Liver (tissue), 9 donors: ENCODE measurements around the gene TSPEAR. TPM values are rescaled to one million over a fixed set of nuclear protein-coding genes. Genes with fewer than 3 reads are reported as not detected.

Experiments
- DNase-seq: peaks from one replicate; pipeline ENCODE4 v3.0.0-alpha.2; 2017; ENCODE audit warnings: low spot score
- H3K27ac ChIP-seq, 2 donors: one replicate each; pipeline ENCODE4 v1.7.0; 2013; ENCODE audit warnings: inconsistent platforms in 2 of 2, low read length in 2 of 2, control low read depth in 1 of 2, low read depth in 1 of 2, mild to moderate bottlenecking in 1 of 2
- H3K27me3 ChIP-seq, 4 donors: one replicate each; pipeline versions ENCODE4 v1.6.1 to v1.7.0; 2013; ENCODE audit warnings: low read length in 3 of 4, inconsistent platforms in 1 of 4, mild to moderate bottlenecking in 1 of 4, moderate library complexity in 1 of 4; ENCODE audit not compliant: control insufficient read depth in 4 of 4, insufficient read depth in 4 of 4
- H3K36me3 ChIP-seq, 4 donors: one replicate each; pipeline versions ENCODE4 v1.6.1 to v1.7.0; 2013; ENCODE audit warnings: low read length in 3 of 4, mild to moderate bottlenecking in 3 of 4, low read depth in 1 of 4, moderate library complexity in 1 of 4; ENCODE audit not compliant: control insufficient read depth in 4 of 4, insufficient read depth in 3 of 4
- H3K4me1 ChIP-seq, 4 donors: one replicate each; pipeline versions ENCODE4 v1.6.1 to v1.7.0; 2013; ENCODE audit warnings: low read length in 3 of 4, mild to moderate bottlenecking in 3 of 4, moderate library complexity in 1 of 4; ENCODE audit not compliant: control insufficient read depth in 4 of 4, insufficient read depth in 4 of 4
- H3K4me3 ChIP-seq, 3 donors: one replicate each; pipeline versions ENCODE4 v1.6.1 to v1.7.0; 2013; ENCODE audit warnings: low read length in 3 of 3, control low read depth in 1 of 3, low read depth in 1 of 3, mild to moderate bottlenecking in 1 of 3
- H3K9ac ChIP-seq, 2 donors: one replicate each; pipeline ENCODE4 v1.7.0; 2013; ENCODE audit warnings: low read length in 2 of 2, mild to moderate bottlenecking in 2 of 2, moderate library complexity in 2 of 2, control low read depth in 1 of 2, low read depth in 1 of 2
- H3K9me3 ChIP-seq, 4 donors: one replicate each; pipeline versions ENCODE4 v1.6.1 to v1.7.0; 2013; ENCODE audit warnings: low read length in 3 of 4; ENCODE audit not compliant: control insufficient read depth in 4 of 4
- EGR1 ChIP-seq, 2 donors: IDR thresholded peaks; 2 replicates each; pipeline ENCODE4 v1.6.1; 2016 to 2018; ENCODE audit warnings: antibody characterized with exemption in 2 of 2, low read depth in 2 of 2
- FOXA2 ChIP-seq: IDR thresholded peaks from 2 replicates; pipeline ENCODE4 v1.6.1; 2016; ENCODE audit warnings: antibody characterized with exemption
- GABPA ChIP-seq, 2 donors: IDR thresholded peaks in 1 of 2; conservative IDR thresholded peaks in 1 of 2; 2 replicates each; pipeline ENCODE4 v1.6.1; 2016; ENCODE audit warnings: antibody characterized with exemption in 2 of 2, mild to moderate bottlenecking in 1 of 2, moderate library complexity in 1 of 2
- HNF4A ChIP-seq, 2 donors: conservative IDR thresholded peaks; 2 replicates each; pipeline ENCODE4 v1.6.1; 2016; ENCODE audit warnings: antibody characterized with exemption in 2 of 2, mild to moderate bottlenecking in 2 of 2
- HNF4G ChIP-seq: IDR thresholded peaks from 2 replicates; pipeline ENCODE4 v1.6.1; 2016; ENCODE audit warnings: antibody characterized with exemption
- JUND ChIP-seq, 2 donors: IDR thresholded peaks; 2 replicates each; pipeline ENCODE4 v1.6.1; 2016; ENCODE audit warnings: antibody characterized with exemption in 2 of 2
- NR2F2 ChIP-seq: IDR thresholded peaks from 2 replicates; pipeline ENCODE4 v1.6.1; 2016; ENCODE audit warnings: antibody characterized with exemption
- RXRA ChIP-seq, 2 donors: IDR thresholded peaks; 2 replicates each; pipeline ENCODE4 v1.6.1; 2017 to 2018; ENCODE audit warnings: antibody characterized with exemption in 2 of 2, mild to moderate bottlenecking in 1 of 2
- SP1 ChIP-seq: IDR thresholded peaks from 2 replicates; pipeline ENCODE4 v1.6.1; 2018; ENCODE audit warnings: antibody characterized with exemption, mild to moderate bottlenecking
- TAF1 ChIP-seq: conservative IDR thresholded peaks from 2 replicates; pipeline ENCODE4 v1.6.1; 2016; ENCODE audit warnings: antibody characterized with exemption, mild to moderate bottlenecking
- YY1 ChIP-seq: IDR thresholded peaks from 2 replicates; pipeline ENCODE4 v1.6.1; 2016; ENCODE audit warnings: antibody characterized with exemption, mild to moderate bottlenecking
- whole genome bisulfite sequencing: extraction: QIAGEN DNeasy Blood & Tissue Kit; methylation state at CpG from one replicate; pipeline ENCODE4 v1.1.7; 2013; 5-methylcytosine and 5-hydroxymethylcytosine counted together
- polyA plus RNA-seq, 2 donors: library from polyadenylated mRNA; stranded (reverse) in 1 of 2; unstranded in 1 of 2; fragments of 200-250 nt in 1 of 2; fragments of >200 nt in 1 of 2; fragmentation: Nextera tagmentation in 1 of 2; extraction: Ambion mirVana in 1 of 2; gene quantifications; one replicate each; pipeline versions ENCODE4 v1.2.1 to v1.2.3, GENCODE V29; 2013 to 2015
- total RNA-seq, 2 donors: library from RNA; depleted of rRNA; stranded (reverse); fragments of >200 nt; gene quantifications; one replicate each; pipeline ENCODE4 v1.2.3, GENCODE V29; 2014
- TF ChIP-seq, protein P1 (sequence below): IDR thresholded peaks from 2 replicates; pipeline ENCODE4 v1.6.1; 2016; ENCODE audit warnings: antibody characterized with exemption
- TF ChIP-seq, protein P2 (sequence below): IDR thresholded peaks from 2 replicates; pipeline ENCODE4 v1.6.1; 2016; ENCODE audit warnings: antibody characterized with exemption
- TF ChIP-seq, protein P3 (sequence below): fragments of 150-350 bp; IDR thresholded peaks from 2 replicates; pipeline ENCODE4 v1.5.1; 2017; ENCODE audit warnings: improper control_type of control experiment, low read depth, low read length; ENCODE audit not compliant: missing input control
- TF ChIP-seq, protein P4 (sequence below): IDR thresholded peaks from 2 replicates; pipeline ENCODE4 v1.6.1; 2016; ENCODE audit warnings: antibody characterized with exemption
- TF ChIP-seq, protein P5 (sequence below): IDR thresholded peaks from 2 replicates; pipeline ENCODE4 v1.6.1; 2016; ENCODE audit warnings: antibody characterized with exemption, mild to moderate bottlenecking
- donor health status: healthy.
- donor health status: healthy.
- donor health status: healthy.
- donor health status: healthy.
- donor health status: healthy.

TSPEAR gene
- total and polyA plus RNA-seq, 4 donors: under 0.01 to 0.14 (median 0.01) TPM; not detected in 1

DNA sequence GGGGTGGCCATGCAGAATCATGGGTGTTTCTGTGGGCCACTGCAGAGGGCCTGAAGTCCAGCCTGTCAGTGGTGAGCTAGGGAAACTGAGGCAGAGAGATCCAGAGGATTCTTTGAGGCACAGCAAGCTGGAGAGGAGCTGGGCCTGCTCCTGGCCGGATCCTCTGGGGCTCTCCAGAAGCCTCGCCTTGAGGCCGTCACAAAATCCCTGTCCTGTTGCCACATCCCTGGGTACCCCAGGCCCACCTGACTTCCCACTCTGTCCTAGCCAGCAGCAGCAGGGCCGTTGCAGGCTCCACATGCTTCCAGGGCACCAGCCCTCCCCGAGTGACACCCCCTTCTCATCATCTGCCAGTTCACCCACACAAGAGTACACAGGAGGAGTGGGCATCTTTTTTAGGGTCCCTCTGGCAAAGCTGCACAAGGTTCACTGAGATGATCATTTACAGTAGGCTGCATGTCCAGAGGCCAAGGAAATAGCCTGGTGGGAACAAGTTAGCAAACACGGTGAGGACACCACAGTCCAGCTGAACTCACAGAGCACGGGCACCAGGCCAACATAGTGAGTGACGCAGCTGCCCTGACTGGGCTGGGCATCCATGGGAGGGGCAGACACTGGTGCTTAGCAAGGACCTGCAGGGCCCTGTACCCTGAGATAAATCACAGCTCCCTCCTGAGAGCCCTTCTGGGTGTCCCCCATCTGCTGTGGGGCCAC is 25.1 kb upstream of the TSPEAR start:
- Histone ChIP-seq H3K9ac (no peak overlapping the region), H3K27ac (no peak overlapping the region), H3K4me1 (no peaks in the 10 kb centered on the region), H3K4me3 (no peak overlapping the region), H3K9me3 (peaks cover 0 to 5% (median 3%) of the 10 kb centered on the region in 4 donors), H3K36me3 (no peaks in the 10 kb centered on the region), H3K27me3 (no peaks in the 10 kb centered on the region)
- 85% methylated on average over 8 of the region's 8 CpGs for WGBS
- DNase-seq: no peak
- TF ChIP-seq, protein P1, sequence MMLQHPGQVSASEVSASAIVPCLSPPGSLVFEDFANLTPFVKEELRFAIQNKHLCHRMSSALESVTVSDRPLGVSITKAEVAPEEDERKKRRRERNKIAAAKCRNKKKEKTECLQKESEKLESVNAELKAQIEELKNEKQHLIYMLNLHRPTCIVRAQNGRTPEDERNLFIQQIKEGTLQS: no peak
- TF ChIP-seq, protein P2, sequence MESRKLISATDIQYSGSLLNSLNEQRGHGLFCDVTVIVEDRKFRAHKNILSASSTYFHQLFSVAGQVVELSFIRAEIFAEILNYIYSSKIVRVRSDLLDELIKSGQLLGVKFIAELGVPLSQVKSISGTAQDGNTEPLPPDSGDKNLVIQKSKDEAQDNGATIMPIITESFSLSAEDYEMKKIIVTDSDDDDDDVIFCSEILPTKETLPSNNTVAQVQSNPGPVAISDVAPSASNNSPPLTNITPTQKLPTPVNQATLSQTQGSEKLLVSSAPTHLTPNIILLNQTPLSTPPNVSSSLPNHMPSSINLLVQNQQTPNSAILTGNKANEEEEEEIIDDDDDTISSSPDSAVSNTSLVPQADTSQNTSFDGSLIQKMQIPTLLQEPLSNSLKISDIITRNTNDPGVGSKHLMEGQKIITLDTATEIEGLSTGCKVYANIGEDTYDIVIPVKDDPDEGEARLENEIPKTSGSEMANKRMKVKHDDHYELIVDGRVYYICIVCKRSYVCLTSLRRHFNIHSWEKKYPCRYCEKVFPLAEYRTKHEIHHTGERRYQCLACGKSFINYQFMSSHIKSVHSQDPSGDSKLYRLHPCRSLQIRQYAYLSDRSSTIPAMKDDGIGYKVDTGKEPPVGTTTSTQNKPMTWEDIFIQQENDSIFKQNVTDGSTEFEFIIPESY: no peak
- TF ChIP-seq TAF1 (no peak), SP1 (no peak), YY1 (no peak), FOXA2 (no peak), HNF4G (no peak), GABPA (IDR thresholded peaks at IDR 0.05 in 1 of 2, conservative IDR thresholded peaks at IDR 0.05 in 1 of 2) (no peak), HNF4A (conservative IDR thresholded peaks at IDR 0.05) (no peak), RXRA (IDR thresholded peaks at IDR 0.05) (no peak)
- TF ChIP-seq, protein P3, sequence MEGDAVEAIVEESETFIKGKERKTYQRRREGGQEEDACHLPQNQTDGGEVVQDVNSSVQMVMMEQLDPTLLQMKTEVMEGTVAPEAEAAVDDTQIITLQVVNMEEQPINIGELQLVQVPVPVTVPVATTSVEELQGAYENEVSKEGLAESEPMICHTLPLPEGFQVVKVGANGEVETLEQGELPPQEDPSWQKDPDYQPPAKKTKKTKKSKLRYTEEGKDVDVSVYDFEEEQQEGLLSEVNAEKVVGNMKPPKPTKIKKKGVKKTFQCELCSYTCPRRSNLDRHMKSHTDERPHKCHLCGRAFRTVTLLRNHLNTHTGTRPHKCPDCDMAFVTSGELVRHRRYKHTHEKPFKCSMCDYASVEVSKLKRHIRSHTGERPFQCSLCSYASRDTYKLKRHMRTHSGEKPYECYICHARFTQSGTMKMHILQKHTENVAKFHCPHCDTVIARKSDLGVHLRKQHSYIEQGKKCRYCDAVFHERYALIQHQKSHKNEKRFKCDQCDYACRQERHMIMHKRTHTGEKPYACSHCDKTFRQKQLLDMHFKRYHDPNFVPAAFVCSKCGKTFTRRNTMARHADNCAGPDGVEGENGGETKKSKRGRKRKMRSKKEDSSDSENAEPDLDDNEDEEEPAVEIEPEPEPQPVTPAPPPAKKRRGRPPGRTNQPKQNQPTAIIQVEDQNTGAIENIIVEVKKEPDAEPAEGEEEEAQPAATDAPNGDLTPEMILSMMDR: no peak
- TF ChIP-seq, protein P4, sequence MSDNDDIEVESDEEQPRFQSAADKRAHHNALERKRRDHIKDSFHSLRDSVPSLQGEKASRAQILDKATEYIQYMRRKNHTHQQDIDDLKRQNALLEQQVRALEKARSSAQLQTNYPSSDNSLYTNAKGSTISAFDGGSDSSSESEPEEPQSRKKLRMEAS: no peak
- TF ChIP-seq, protein P5, sequence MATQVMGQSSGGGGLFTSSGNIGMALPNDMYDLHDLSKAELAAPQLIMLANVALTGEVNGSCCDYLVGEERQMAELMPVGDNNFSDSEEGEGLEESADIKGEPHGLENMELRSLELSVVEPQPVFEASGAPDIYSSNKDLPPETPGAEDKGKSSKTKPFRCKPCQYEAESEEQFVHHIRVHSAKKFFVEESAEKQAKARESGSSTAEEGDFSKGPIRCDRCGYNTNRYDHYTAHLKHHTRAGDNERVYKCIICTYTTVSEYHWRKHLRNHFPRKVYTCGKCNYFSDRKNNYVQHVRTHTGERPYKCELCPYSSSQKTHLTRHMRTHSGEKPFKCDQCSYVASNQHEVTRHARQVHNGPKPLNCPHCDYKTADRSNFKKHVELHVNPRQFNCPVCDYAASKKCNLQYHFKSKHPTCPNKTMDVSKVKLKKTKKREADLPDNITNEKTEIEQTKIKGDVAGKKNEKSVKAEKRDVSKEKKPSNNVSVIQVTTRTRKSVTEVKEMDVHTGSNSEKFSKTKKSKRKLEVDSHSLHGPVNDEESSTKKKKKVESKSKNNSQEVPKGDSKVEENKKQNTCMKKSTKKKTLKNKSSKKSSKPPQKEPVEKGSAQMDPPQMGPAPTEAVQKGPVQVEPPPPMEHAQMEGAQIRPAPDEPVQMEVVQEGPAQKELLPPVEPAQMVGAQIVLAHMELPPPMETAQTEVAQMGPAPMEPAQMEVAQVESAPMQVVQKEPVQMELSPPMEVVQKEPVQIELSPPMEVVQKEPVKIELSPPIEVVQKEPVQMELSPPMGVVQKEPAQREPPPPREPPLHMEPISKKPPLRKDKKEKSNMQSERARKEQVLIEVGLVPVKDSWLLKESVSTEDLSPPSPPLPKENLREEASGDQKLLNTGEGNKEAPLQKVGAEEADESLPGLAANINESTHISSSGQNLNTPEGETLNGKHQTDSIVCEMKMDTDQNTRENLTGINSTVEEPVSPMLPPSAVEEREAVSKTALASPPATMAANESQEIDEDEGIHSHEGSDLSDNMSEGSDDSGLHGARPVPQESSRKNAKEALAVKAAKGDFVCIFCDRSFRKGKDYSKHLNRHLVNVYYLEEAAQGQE: no peak

DNA sequence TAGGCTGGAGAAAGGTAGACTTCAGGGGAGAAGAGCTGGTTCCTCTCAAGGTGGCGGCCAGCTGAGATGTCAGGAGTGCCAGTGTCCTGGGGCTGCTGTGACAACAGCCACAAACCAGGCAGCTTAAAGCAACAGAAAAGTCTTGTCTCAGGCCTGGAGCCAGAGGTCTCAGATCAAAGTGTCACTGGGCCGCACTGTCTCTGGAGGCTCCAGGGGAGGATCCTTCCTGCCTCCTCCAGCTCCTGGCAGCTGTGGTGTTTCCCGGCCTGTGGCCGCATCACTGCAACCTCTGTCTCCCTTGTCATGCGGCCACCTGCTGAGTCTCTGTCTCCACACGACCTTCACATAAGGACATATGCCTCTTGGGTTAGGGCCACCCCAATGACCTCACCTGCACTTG is 24.4 kb upstream of the TSPEAR start:
- no peak overlapping the region for H3K9ac ChIP-seq
- no peak overlapping the region for H3K4me3 ChIP-seq
- peaks cover 0 to 5% (median 3%) of the 10 kb centered on the region in 4 donors for H3K9me3 ChIP-seq
- 84% methylated on average over 6 of the region's 6 CpGs for WGBS
- H3K36me3 ChIP-seq: no peaks in the 10 kb centered on the region
- TF ChIP-seq, protein P3: no peak
- TF ChIP-seq SP1 (no peak), NR2F2 (no peak), TAF1 (no peak), EGR1 (IDR thresholded peaks at IDR 0.05; ENCODE audit: low read depth in 2 of 2) (no peak), HNF4A (conservative IDR thresholded peaks at IDR 0.05) (no peak), JUND (IDR thresholded peaks at IDR 0.05) (no peak)
- TF ChIP-seq, protein P4: no peak
- TF ChIP-seq, protein P1: no peak
- H3K4me1 ChIP-seq: no peaks in the 10 kb centered on the region
- no peak for DNase-seq
- no peaks in the 10 kb centered on the region for H3K27me3 ChIP-seq
- no peak overlapping the region for H3K27ac ChIP-seq
